GM23248 (cell line): ENCODE results near the gene SPSB4.

ENCODE experiments used
- EZH2 ChIP-seq: fragments of 200-600 bp; sonication (generic); IDR thresholded peaks from 2 replicates; pipeline ENCODE4 v1.6.1; 2018; ENCODE audit warnings: antibody characterized with exemption, mild to moderate bottlenecking; ENCODE audit not compliant: insufficient read depth, poor library complexity, severe bottlenecking
- EZH2phosphoT487 ChIP-seq: fragments of 200-600 bp; sonication (generic); IDR thresholded peaks from 2 replicates; pipeline ENCODE4 v1.6.1; 2018; ENCODE audit warnings: antibody characterized with exemption, moderate library complexity, mild to moderate bottlenecking, low read depth; ENCODE audit not compliant: insufficient read depth

DNA sequence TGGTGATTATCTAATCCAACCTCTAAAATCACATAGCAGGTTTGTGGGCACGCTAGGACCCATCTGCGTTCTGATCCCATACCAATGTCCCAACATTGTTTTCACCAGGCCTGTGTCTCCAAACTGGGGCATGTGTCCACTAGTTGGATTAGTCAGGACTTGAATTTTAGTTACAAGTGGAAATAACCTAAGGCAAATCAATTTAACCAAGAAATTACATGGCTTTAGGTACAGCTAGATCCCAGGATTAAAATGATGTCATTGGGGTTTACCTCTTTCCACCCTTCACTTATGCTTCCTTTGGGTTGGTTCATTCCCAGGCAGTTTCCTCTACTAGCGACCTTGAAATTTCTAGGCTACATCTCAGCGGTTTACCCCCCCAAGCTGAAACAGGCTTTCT is 133.3 kb downstream of the SPSB4 start:
- TF ChIP-seq EZH2 (no peak), EZH2phosphoT487 (no peak)
